ENCODE results near the gene NFYA. TPM values are rescaled to one million over a fixed set of nuclear protein-coding genes. Genes with fewer than 3 reads are reported as not detected.

NFYA gene
- total RNA-seq, 1 donor from 2014 or later: 27.8 TPM

- no peaks in the 10 kb centered on the region for H3K9me3 Mint-ChIP-seq (ENCODE audit: unreplicated experiment)
- no peak overlapping the region for H3K4me3 Mint-ChIP-seq (ENCODE audit: unreplicated experiment)
- H3K4me1 Mint-ChIP-seq (ENCODE audit: low read depth, unreplicated experiment): no peaks in the 10 kb centered on the region
- peaks cover 2% of the 10 kb centered on the region for H3K36me3 Mint-ChIP-seq (ENCODE audit: low read depth, unreplicated experiment)
- peaks cover 2% of the 10 kb centered on the region for H3K27me3 Mint-ChIP-seq (ENCODE audit: low read depth, unreplicated experiment)
- H3K4me1 ChIP-seq (ENCODE audit: insufficient read depth, low read length): no peaks in the 10 kb centered on the region
- H3K27ac ChIP-seq (ENCODE audit: low read depth, low read length): no peak overlapping the region
- no peaks in the 10 kb centered on the region for H4K20me1 ChIP-seq (ENCODE audit: insufficient read depth, low read length)
- FAIRE-seq: no peak
- no peak overlapping the region for H2AFZ ChIP-seq (ENCODE audit: low read depth, low read length)
- DNase-seq (ENCODE audit: low read depth): no peak
- H3K9ac ChIP-seq (ENCODE audit: low read length): no peak overlapping the region
- H3K4me2 ChIP-seq (ENCODE audit: low read length): no peak overlapping the region
- H3K27me3 ChIP-seq (ENCODE audit: insufficient read depth, low read length): no peaks in the 10 kb centered on the region
- TF ChIP-seq, protein P1, sequence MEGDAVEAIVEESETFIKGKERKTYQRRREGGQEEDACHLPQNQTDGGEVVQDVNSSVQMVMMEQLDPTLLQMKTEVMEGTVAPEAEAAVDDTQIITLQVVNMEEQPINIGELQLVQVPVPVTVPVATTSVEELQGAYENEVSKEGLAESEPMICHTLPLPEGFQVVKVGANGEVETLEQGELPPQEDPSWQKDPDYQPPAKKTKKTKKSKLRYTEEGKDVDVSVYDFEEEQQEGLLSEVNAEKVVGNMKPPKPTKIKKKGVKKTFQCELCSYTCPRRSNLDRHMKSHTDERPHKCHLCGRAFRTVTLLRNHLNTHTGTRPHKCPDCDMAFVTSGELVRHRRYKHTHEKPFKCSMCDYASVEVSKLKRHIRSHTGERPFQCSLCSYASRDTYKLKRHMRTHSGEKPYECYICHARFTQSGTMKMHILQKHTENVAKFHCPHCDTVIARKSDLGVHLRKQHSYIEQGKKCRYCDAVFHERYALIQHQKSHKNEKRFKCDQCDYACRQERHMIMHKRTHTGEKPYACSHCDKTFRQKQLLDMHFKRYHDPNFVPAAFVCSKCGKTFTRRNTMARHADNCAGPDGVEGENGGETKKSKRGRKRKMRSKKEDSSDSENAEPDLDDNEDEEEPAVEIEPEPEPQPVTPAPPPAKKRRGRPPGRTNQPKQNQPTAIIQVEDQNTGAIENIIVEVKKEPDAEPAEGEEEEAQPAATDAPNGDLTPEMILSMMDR (IDR thresholded peaks at IDR 0.05; ENCODE audit: insufficient read depth, low read depth, low read length): no peak
- no peak for TF ChIP-seq EZH2 (IDR thresholded peaks at IDR 0.05; ENCODE audit: insufficient read depth, low read length)
- H3K4me3 ChIP-seq (ENCODE audit: insufficient read depth, low read depth, low read length): no peak overlapping the region
- H3K36me3 ChIP-seq (ENCODE audit: insufficient read depth, low read length): no peaks in the 10 kb centered on the region
- H3K9me3 ChIP-seq (ENCODE audit: insufficient read depth, low read depth, low read length): no peaks in the 10 kb centered on the region
- H3K79me2 ChIP-seq (ENCODE audit: insufficient read depth, low read length): no peaks in the 10 kb centered on the region
- no peak overlapping the region for H3K27ac Mint-ChIP-seq (ENCODE audit: unreplicated experiment)
Observed at GRCh38 chr6:41122918-41123317, 50.1 kb downstream of the NFYA start.

- Histone ChIP-seq H3K4me2 (ENCODE audit: low read length) (no peak overlapping the region), H3K27ac (ENCODE audit: low read depth, low read length) (no peak overlapping the region), H3K4me3 (ENCODE audit: insufficient read depth, low read depth, low read length) (no peak overlapping the region), H4K20me1 (ENCODE audit: insufficient read depth, low read length) (no peaks in the 10 kb centered on the region), H3K9ac (ENCODE audit: low read length) (no peak overlapping the region), H3K79me2 (ENCODE audit: insufficient read depth, low read length) (no peaks in the 10 kb centered on the region), H3K9me3 (ENCODE audit: insufficient read depth, low read depth, low read length) (no peaks in the 10 kb centered on the region), H2AFZ (ENCODE audit: low read depth, low read length) (no peak overlapping the region), H3K36me3 (ENCODE audit: insufficient read depth, low read length) (no peaks in the 10 kb centered on the region), H3K4me1 (ENCODE audit: insufficient read depth, low read length) (no peaks in the 10 kb centered on the region), H3K27me3 (ENCODE audit: insufficient read depth, low read length) (no peaks in the 10 kb centered on the region)
- no peak overlapping the region for H3K4me3 Mint-ChIP-seq (ENCODE audit: unreplicated experiment)
- H3K27ac Mint-ChIP-seq (ENCODE audit: unreplicated experiment): no peak overlapping the region
- DNase-seq (ENCODE audit: low read depth): no peak
- H3K36me3 Mint-ChIP-seq (ENCODE audit: low read depth, unreplicated experiment): peaks cover 2% of the 10 kb centered on the region
- no peak for FAIRE-seq
- H3K27me3 Mint-ChIP-seq (ENCODE audit: low read depth, unreplicated experiment): no peaks in the 10 kb centered on the region
- no peaks in the 10 kb centered on the region for H3K4me1 Mint-ChIP-seq (ENCODE audit: low read depth, unreplicated experiment)
- no peaks in the 10 kb centered on the region for H3K9me3 Mint-ChIP-seq (ENCODE audit: unreplicated experiment)
- TF ChIP-seq, protein P1 (IDR thresholded peaks at IDR 0.05; ENCODE audit: insufficient read depth, low read depth, low read length): no peak
- no peak for TF ChIP-seq EZH2 (IDR thresholded peaks at IDR 0.05; ENCODE audit: insufficient read depth, low read length)
Observed at GRCh38 chr6:41125282-41125681, 52.5 kb downstream of the NFYA start.

DNA sequence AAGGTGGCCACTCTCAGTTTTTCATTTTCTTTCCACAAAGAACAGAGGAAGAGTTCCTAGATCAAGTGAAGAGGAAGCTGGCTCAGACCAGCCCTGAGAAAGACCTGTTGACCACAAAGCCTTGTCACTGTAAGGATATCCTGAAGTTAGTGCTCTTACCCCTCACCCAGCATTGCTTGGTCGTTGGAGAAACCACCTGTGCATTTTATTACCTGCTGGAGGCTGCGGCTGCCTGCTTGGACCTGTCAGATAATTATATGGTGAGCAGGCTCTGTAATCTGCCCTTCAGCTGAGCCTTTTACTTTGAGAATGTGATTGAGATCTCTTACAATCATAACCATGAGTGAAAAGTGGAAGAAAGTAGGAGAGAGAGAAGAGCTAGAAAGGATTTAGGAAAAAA is 59.5 kb downstream of the NFYA start:
- H3K4me3 Mint-ChIP-seq (ENCODE audit: unreplicated experiment): no peak overlapping the region
- no peak for TF ChIP-seq EZH2 (IDR thresholded peaks at IDR 0.05; ENCODE audit: insufficient read depth, low read length)
- TF ChIP-seq, protein P1 (IDR thresholded peaks at IDR 0.05; ENCODE audit: insufficient read depth, low read depth, low read length): no peak
- H3K27ac ChIP-seq (ENCODE audit: low read depth, low read length): no peak overlapping the region
- no peaks in the 10 kb centered on the region for H3K4me1 ChIP-seq (ENCODE audit: insufficient read depth, low read length)
- H3K9ac ChIP-seq (ENCODE audit: low read length): no peak overlapping the region
- H3K27me3 ChIP-seq (ENCODE audit: insufficient read depth, low read length): no peaks in the 10 kb centered on the region
- H3K79me2 ChIP-seq (ENCODE audit: insufficient read depth, low read length): no peaks in the 10 kb centered on the region
- peaks cover 2% of the 10 kb centered on the region for H3K4me1 Mint-ChIP-seq (ENCODE audit: low read depth, unreplicated experiment)
- H3K9me3 Mint-ChIP-seq (ENCODE audit: unreplicated experiment): no peaks in the 10 kb centered on the region
- no peaks in the 10 kb centered on the region for H4K20me1 ChIP-seq (ENCODE audit: insufficient read depth, low read length)
- no peak overlapping the region for H3K4me3 ChIP-seq (ENCODE audit: insufficient read depth, low read depth, low read length)
- DNase-seq (ENCODE audit: low read depth): no peak
- no peak overlapping the region for H2AFZ ChIP-seq (ENCODE audit: low read depth, low read length)
- FAIRE-seq: no peak
- H3K4me2 ChIP-seq (ENCODE audit: low read length): no peak overlapping the region
- no peaks in the 10 kb centered on the region for H3K36me3 ChIP-seq (ENCODE audit: insufficient read depth, low read length)
- H3K27me3 Mint-ChIP-seq (ENCODE audit: low read depth, unreplicated experiment): no peaks in the 10 kb centered on the region
- no peaks in the 10 kb centered on the region for H3K9me3 ChIP-seq (ENCODE audit: insufficient read depth, low read depth, low read length)
- no peak overlapping the region for H3K27ac Mint-ChIP-seq (ENCODE audit: unreplicated experiment)
- no peaks in the 10 kb centered on the region for H3K36me3 Mint-ChIP-seq (ENCODE audit: low read depth, unreplicated experiment)

Measured in astrocyte (in vitro differentiated cells and primary cell).